WTC11 (cell line): ENCODE data around the gene SPTBN4. TPM values are rescaled to one million over a fixed set of nuclear protein-coding genes. Genes with fewer than 3 reads are reported as not detected.

Experiments
- ATAC-seq: fragments of 200-7000 bp; cut with Tn5 transposase; 2 replicates; pipeline ENCODE4 v1.10.0; 2021; ENCODE audit warnings: mild to moderate bottlenecking, moderate library complexity
- CTCF ChIA-PET: fragments of 300-600 bp; sonication (Branson Sonifier 250); formaldehyde crosslinking; loops from one replicate; lab custom pipeline; 2021; ENCODE audit warnings: antibody characterized with exemption; lab: Charles Lee
- POLR2A ChIA-PET: fragments of 350-600 bp; sonication (Branson Sonifier 250); formaldehyde crosslinking; loops from one replicate; lab custom pipeline; 2021; ENCODE audit warnings: antibody characterized with exemption; lab: Charles Lee
- DNase-seq: peaks from one replicate; pipeline ENCODE4 v3.0.0; 2021; ENCODE audit warnings: low spot score
- H3K27ac Mint-ChIP-seq: 2 replicates; pipeline ENCODE4 v1.8.0; 2021; ENCODE audit warnings: mixed read lengths
- H3K27me3 Mint-ChIP-seq: 2 replicates; pipeline ENCODE4 v1.8.0; 2021; ENCODE audit warnings: low read depth, mild to moderate bottlenecking, moderate library complexity, mixed read lengths
- H3K36me3 Mint-ChIP-seq: 2 replicates; pipeline ENCODE4 v1.8.0; 2021; ENCODE audit warnings: mixed read lengths
- H3K4me1 Mint-ChIP-seq: 2 replicates; pipeline ENCODE4 v1.8.0; 2022; ENCODE audit warnings: mixed read lengths
- H3K4me3 Mint-ChIP-seq: 2 replicates; pipeline ENCODE4 v1.8.0; 2021; ENCODE audit warnings: mild to moderate bottlenecking, moderate library complexity, mixed read lengths
- H3K9me3 Mint-ChIP-seq: 2 replicates; pipeline ENCODE4 v1.8.0; 2021; ENCODE audit warnings: mixed read lengths
- ATF3 ChIP-seq: sonication (generic); formaldehyde crosslinking; conservative IDR thresholded peaks from 2 replicates; pipeline ENCODE4 v1.8.1; 2022; ENCODE audit warnings: mild to moderate bottlenecking, missing genetic modification reagents
- CTCF ChIP-seq: fragments of 200-600 bp; IDR thresholded peaks from 2 replicates; pipeline ENCODE4 v1.8.0; 2022; ENCODE audit warnings: antibody characterized with exemption
- GRHL2 ChIP-seq: fragments of 250-450 bp; sonication (Bioruptor Pico); IDR thresholded peaks from 2 replicates; pipeline ENCODE4 v1.8.0; 2022; ENCODE audit warnings: mild to moderate bottlenecking, moderate library complexity; ENCODE audit not compliant: insufficient replicate concordance, severe bottlenecking
- HMGA2 ChIP-seq: fragments of 250-450 bp; sonication (Bioruptor Pico); IDR thresholded peaks from 2 replicates; pipeline ENCODE4 v1.4.0; 2021; ENCODE audit warnings: mild to moderate bottlenecking, moderate library complexity
- JUN ChIP-seq: sonication (generic); formaldehyde crosslinking; IDR thresholded peaks from 2 replicates; pipeline ENCODE4 v1.8.0; 2023; ENCODE audit warnings: mild to moderate bottlenecking, missing genetic modification reagents
- MAX ChIP-seq: sonication (generic); formaldehyde crosslinking; IDR thresholded peaks from 2 replicates; pipeline ENCODE4 v1.8.0; 2022; ENCODE audit warnings: mild to moderate bottlenecking, missing genetic modification reagents
- PRDM15 ChIP-seq: sonication (generic); formaldehyde crosslinking; IDR thresholded peaks from 2 replicates; pipeline ENCODE4 v1.8.0; 2022; ENCODE audit warnings: missing genetic modification reagents
- SMAD3 ChIP-seq: sonication (generic); formaldehyde crosslinking; IDR thresholded peaks from 2 replicates; pipeline ENCODE4 v1.8.0; 2022; ENCODE audit warnings: missing genetic modification reagents, mild to moderate bottlenecking, borderline replicate concordance
- SMAD4 ChIP-seq: sonication (generic); formaldehyde crosslinking; IDR thresholded peaks from 2 replicates; pipeline ENCODE4 v1.8.0; 2022; ENCODE audit warnings: mild to moderate bottlenecking, missing genetic modification reagents
- ZNF317 ChIP-seq: sonication (generic); formaldehyde crosslinking; IDR thresholded peaks from 2 replicates; pipeline ENCODE4 v1.8.1; 2023; ENCODE audit warnings: low read depth, mild to moderate bottlenecking, moderate library complexity, missing genetic modification reagents, borderline replicate concordance
- total RNA-seq: library from RNA; stranded (reverse); gene quantifications from 3 replicates; pipeline ENCODE4 v1.2.3, GENCODE V29; 2021
- TF ChIP-seq, protein P1 (sequence below): sonication (generic); formaldehyde crosslinking; IDR thresholded peaks from 2 replicates; pipeline ENCODE4 v1.8.1; 2023; ENCODE audit warnings: mild to moderate bottlenecking, missing genetic modification reagents, moderate library complexity
- TF ChIP-seq, protein P2 (sequence below): sonication (generic); formaldehyde crosslinking; IDR thresholded peaks from 2 replicates; pipeline ENCODE4 v1.8.1; 2022; ENCODE audit warnings: missing genetic modification reagents, borderline replicate concordance
- TF ChIP-seq, protein P3 (sequence below): fragments of 250-450 bp; sonication (Bioruptor Pico); IDR thresholded peaks from 2 replicates; pipeline ENCODE4 v1.9.0; 2021; ENCODE audit warnings: mild to moderate bottlenecking
- TF ChIP-seq, protein P4 (sequence below): sonication (generic); formaldehyde crosslinking; conservative IDR thresholded peaks from 2 replicates; pipeline ENCODE4 v1.8.1; 2023; ENCODE audit warnings: mild to moderate bottlenecking, low read depth, missing genetic modification reagents, moderate library complexity

The SPTBN4 gene
- total RNA-seq, 1 experiment from 2014 or later: 2.8 TPM

- ChIA-PET CTCF (interaction anchor here (1.0 to 2.9 kb wide), 13 partner anchors 10 to 122 kb away, joined by 3 to 21 read pairs (median 5); no protein-coding TSS in a partner anchor), POLR2A (no interaction called here)
- Mint-ChIP-seq H3K4me3 (peak overlapping the region; percentile 20; the same call in 1 of the 2 replicates), H3K4me1 (0 out of 2 replicates have a peak, but pooled peaks cover 3% of the 10 kb centered on the region), H3K27me3 (peaks cover 93% of the 10 kb centered on the region), H3K36me3 (0 out of 2 replicates have a peak, but pooled peaks cover 4% of the 10 kb centered on the region), H3K9me3 (no peaks in the 10 kb centered on the region), H3K27ac (no peak overlapping the region)
- DNase-seq (no peak), ATAC-seq (no peak)
- TF ChIP-seq CTCF: no peak
- TF ChIP-seq SMAD3 (CRISPR knock-in tag): no peak
- TF ChIP-seq ATF3 (CRISPR knock-in tag): 0 out of 2 replicates have a peak, but pooled peaks have one; percentile 1
- TF ChIP-seq, protein P1, sequence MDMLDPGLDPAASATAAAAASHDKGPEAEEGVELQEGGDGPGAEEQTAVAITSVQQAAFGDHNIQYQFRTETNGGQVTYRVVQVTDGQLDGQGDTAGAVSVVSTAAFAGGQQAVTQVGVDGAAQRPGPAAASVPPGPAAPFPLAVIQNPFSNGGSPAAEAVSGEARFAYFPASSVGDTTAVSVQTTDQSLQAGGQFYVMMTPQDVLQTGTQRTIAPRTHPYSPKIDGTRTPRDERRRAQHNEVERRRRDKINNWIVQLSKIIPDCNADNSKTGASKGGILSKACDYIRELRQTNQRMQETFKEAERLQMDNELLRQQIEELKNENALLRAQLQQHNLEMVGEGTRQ (CRISPR knock-in tag): no peak
- peak; percentile 33 for TF ChIP-seq MAX (CRISPR knock-in tag)
- TF ChIP-seq, protein P2, sequence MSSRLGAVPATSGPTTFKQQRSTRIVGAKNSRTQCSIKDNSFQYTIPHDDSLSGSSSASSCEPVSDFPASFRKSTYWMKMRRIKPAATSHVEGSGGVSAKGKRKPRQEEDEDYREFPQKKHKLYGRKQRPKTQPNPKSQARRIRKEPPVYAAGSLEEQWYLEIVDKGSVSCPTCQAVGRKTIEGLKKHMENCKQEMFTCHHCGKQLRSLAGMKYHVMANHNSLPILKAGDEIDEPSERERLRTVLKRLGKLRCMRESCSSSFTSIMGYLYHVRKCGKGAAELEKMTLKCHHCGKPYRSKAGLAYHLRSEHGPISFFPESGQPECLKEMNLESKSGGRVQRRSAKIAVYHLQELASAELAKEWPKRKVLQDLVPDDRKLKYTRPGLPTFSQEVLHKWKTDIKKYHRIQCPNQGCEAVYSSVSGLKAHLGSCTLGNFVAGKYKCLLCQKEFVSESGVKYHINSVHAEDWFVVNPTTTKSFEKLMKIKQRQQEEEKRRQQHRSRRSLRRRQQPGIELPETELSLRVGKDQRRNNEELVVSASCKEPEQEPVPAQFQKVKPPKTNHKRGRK: no peak
- no peak for TF ChIP-seq GRHL2 (CRISPR knock-in tag)
- TF ChIP-seq, protein P3, sequence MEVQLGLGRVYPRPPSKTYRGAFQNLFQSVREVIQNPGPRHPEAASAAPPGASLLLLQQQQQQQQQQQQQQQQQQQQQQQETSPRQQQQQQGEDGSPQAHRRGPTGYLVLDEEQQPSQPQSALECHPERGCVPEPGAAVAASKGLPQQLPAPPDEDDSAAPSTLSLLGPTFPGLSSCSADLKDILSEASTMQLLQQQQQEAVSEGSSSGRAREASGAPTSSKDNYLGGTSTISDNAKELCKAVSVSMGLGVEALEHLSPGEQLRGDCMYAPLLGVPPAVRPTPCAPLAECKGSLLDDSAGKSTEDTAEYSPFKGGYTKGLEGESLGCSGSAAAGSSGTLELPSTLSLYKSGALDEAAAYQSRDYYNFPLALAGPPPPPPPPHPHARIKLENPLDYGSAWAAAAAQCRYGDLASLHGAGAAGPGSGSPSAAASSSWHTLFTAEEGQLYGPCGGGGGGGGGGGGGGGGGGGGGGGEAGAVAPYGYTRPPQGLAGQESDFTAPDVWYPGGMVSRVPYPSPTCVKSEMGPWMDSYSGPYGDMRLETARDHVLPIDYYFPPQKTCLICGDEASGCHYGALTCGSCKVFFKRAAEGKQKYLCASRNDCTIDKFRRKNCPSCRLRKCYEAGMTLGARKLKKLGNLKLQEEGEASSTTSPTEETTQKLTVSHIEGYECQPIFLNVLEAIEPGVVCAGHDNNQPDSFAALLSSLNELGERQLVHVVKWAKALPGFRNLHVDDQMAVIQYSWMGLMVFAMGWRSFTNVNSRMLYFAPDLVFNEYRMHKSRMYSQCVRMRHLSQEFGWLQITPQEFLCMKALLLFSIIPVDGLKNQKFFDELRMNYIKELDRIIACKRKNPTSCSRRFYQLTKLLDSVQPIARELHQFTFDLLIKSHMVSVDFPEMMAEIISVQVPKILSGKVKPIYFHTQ (CRISPR knock-in tag): no peak
These were observed 46.5 kb downstream of the SPTBN4 start for GRCh38 chr19:40513345-40513678.

- H3K27me3 Mint-ChIP-seq: peaks cover 93% of the 10 kb centered on the region
These were observed 47.0 kb downstream of the SPTBN4 start for GRCh38 chr19:40513741-40514315.

GRCh38 chr19:40517248-40517647 is 50.4 kb downstream of the SPTBN4 start:
- Mint-ChIP-seq H3K27ac (no peak overlapping the region), H3K4me1 (peaks cover 3% of the 10 kb centered on the region), H3K27me3 (peaks cover 95% of the 10 kb centered on the region), H3K36me3 (peaks cover 6% of the 10 kb centered on the region), H3K4me3 (no peak overlapping the region), H3K9me3 (0 out of 2 replicates have a peak, but pooled peaks cover 3% of the 10 kb centered on the region)
- CTCF ChIA-PET: interaction anchor here (0.8 kb wide), 1 partner anchor 118 kb away, joined by 3 read pairs; no protein-coding TSS in a partner anchor
- POLR2A ChIA-PET: no interaction called here
- ATAC-seq: no peak
- no peak for DNase-seq
- no peak for TF ChIP-seq JUN (CRISPR knock-in tag)
- TF ChIP-seq PRDM15 (CRISPR knock-in tag): no peak
- no peak for TF ChIP-seq HMGA2 (CRISPR knock-in tag)
- TF ChIP-seq, protein P4, sequence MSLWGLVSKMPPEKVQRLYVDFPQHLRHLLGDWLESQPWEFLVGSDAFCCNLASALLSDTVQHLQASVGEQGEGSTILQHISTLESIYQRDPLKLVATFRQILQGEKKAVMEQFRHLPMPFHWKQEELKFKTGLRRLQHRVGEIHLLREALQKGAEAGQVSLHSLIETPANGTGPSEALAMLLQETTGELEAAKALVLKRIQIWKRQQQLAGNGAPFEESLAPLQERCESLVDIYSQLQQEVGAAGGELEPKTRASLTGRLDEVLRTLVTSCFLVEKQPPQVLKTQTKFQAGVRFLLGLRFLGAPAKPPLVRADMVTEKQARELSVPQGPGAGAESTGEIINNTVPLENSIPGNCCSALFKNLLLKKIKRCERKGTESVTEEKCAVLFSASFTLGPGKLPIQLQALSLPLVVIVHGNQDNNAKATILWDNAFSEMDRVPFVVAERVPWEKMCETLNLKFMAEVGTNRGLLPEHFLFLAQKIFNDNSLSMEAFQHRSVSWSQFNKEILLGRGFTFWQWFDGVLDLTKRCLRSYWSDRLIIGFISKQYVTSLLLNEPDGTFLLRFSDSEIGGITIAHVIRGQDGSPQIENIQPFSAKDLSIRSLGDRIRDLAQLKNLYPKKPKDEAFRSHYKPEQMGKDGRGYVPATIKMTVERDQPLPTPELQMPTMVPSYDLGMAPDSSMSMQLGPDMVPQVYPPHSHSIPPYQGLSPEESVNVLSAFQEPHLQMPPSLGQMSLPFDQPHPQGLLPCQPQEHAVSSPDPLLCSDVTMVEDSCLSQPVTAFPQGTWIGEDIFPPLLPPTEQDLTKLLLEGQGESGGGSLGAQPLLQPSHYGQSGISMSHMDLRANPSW (CRISPR knock-in tag): no peak

More at GRCh38 chr19:40513741-40514315, 47.0 kb downstream of the SPTBN4 start:
- ATAC-seq: no peak
- Mint-ChIP-seq H3K4me3 (peak overlapping the region; percentile 38; the same call in 1 of the 2 replicates), H3K27ac (no peak overlapping the region), H3K9me3 (no peaks in the 10 kb centered on the region), H3K36me3 (0 out of 2 replicates have a peak, but pooled peaks cover 4% of the 10 kb centered on the region), H3K4me1 (0 out of 2 replicates have a peak, but pooled peaks cover 3% of the 10 kb centered on the region)
- ChIA-PET POLR2A (no interaction called here), CTCF (interaction anchor here (1.1 to 2.9 kb wide), 7 partner anchors 9 to 121 kb away, joined by 3 to 21 read pairs (median 7); no protein-coding TSS in a partner anchor)
- DNase-seq: no peak
- no peak for TF ChIP-seq SMAD4 (CRISPR knock-in tag)
- TF ChIP-seq ZNF317 (CRISPR knock-in tag): no peak
